Measurements from ENCODE around the gene TAC4.

TAC4 gene

DNA sequence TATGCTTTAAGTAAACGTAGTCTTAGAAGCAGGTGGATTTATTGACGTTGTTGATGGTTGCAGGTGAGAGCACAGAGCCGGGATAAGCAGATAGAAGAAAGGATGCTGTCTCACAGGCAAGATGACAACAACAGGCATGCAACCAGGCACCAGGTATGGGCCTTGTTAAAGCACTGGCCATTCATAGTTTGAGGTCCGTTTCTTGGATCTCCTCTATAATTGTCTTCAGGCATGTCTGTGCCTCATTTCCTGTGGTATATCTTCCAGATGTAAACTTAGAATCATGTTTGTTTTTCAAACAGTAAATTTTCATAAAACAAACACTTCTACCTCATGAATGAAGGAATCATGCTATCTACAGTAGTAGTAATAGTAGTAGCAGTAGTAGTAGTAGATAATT, 38.8 kb downstream of the TAC4 start:
- no peak for DNase-seq (ENCODE audit: low read depth)
- no peak overlapping the region for H3K4me3 ChIP-seq (ENCODE audit: control insufficient read depth, low read depth, low read length)
- TF ChIP-seq, protein P1, sequence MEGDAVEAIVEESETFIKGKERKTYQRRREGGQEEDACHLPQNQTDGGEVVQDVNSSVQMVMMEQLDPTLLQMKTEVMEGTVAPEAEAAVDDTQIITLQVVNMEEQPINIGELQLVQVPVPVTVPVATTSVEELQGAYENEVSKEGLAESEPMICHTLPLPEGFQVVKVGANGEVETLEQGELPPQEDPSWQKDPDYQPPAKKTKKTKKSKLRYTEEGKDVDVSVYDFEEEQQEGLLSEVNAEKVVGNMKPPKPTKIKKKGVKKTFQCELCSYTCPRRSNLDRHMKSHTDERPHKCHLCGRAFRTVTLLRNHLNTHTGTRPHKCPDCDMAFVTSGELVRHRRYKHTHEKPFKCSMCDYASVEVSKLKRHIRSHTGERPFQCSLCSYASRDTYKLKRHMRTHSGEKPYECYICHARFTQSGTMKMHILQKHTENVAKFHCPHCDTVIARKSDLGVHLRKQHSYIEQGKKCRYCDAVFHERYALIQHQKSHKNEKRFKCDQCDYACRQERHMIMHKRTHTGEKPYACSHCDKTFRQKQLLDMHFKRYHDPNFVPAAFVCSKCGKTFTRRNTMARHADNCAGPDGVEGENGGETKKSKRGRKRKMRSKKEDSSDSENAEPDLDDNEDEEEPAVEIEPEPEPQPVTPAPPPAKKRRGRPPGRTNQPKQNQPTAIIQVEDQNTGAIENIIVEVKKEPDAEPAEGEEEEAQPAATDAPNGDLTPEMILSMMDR (IDR thresholded peaks at IDR 0.05; ENCODE audit: control insufficient read depth, insufficient read depth, low read depth, low read length, missing control alignments), result no peak

GRCh38 chr17:49798738-49799137, 49.1 kb downstream of the TAC4 start:
- no peak for DNase-seq (ENCODE audit: low read depth)
- TF ChIP-seq, protein P1 (IDR thresholded peaks at IDR 0.05; ENCODE audit: control insufficient read depth, insufficient read depth, low read depth, low read length, missing control alignments), result no peak
- no peak overlapping the region for H3K4me3 ChIP-seq (ENCODE audit: control insufficient read depth, low read depth, low read length)

GRCh38 chr17:49798182-49798581, 49.7 kb downstream of the TAC4 start:
- TF ChIP-seq, protein P1 (IDR thresholded peaks at IDR 0.05; ENCODE audit: control insufficient read depth, insufficient read depth, low read depth, low read length, missing control alignments), result no peak
- no peak for DNase-seq (ENCODE audit: low read depth)
- H3K4me3 ChIP-seq (ENCODE audit: control insufficient read depth, low read depth, low read length), result no peak overlapping the region

- H3K4me3 ChIP-seq (ENCODE audit: control insufficient read depth, low read depth, low read length), result no peak overlapping the region
- TF ChIP-seq, protein P1 (IDR thresholded peaks at IDR 0.05; ENCODE audit: control insufficient read depth, insufficient read depth, low read depth, low read length, missing control alignments), result no peak
- no peak for DNase-seq (ENCODE audit: low read depth)
These were observed 52.5 kb downstream of the TAC4 start for GRCh38 chr17:49795372-49795771.

GRCh38 chr17:49793309-49793708, 54.6 kb downstream of the TAC4 start:
- no peak for DNase-seq (ENCODE audit: low read depth)
- no peak overlapping the region for H3K4me3 ChIP-seq (ENCODE audit: control insufficient read depth, low read depth, low read length)
- TF ChIP-seq, protein P1 (IDR thresholded peaks at IDR 0.05; ENCODE audit: control insufficient read depth, insufficient read depth, low read depth, low read length, missing control alignments), result no peak

DNA sequence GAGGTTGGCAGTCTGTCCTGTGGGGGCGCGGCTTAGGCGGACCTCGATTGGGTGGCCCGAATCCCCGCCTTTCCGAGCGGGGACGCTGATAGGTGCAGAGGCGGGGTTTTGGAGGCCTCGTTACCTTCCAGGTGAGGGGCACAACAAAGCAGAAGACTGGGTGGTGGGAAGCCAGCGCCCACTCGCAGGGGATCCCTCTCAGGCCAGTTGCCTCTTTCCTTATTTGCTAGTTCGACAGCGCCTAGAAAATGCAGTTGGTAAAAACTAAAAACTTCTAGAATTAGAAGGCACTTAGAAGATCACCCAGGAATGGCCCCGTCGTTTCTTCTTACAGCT, 58.7 kb downstream of the TAC4 start:
- TF ChIP-seq, protein P1 (IDR thresholded peaks at IDR 0.05; ENCODE audit: control insufficient read depth, insufficient read depth, low read depth, low read length, missing control alignments), result no peak
- DNase-seq (ENCODE audit: low read depth), result no peak
- peak overlapping the region; percentile 98 for H3K4me3 ChIP-seq (ENCODE audit: control insufficient read depth, low read depth, low read length)
